Kidney epithelial cell (primary cell): ENCODE measurements around the gene PLAC1. TPM values are rescaled to one million over a fixed set of nuclear protein-coding genes. Genes with fewer than 3 reads are reported as not detected.

ENCODE experiments used
- DNase-seq: peaks from one replicate; pipeline ENCODE4 v3.0.0-alpha.2; 2010; ENCODE audit warnings: low read depth
- H3K27me3 ChIP-seq: 2 replicates; pipeline ENCODE4 v1.6.0; 2011; ENCODE audit warnings: low read length; ENCODE audit not compliant: control insufficient read depth, insufficient read depth
- H3K36me3 ChIP-seq: 2 replicates; pipeline ENCODE4 v1.5.1; 2011; ENCODE audit warnings: low read length; ENCODE audit not compliant: control insufficient read depth, insufficient read depth
- H3K4me3 ChIP-seq: 2 replicates; pipeline ENCODE4 v1.5.1; 2011; ENCODE audit warnings: low read depth, mild to moderate bottlenecking, control low read depth, low read length
- CTCF ChIP-seq: IDR thresholded peaks from 2 replicates; pipeline ENCODE4 v1.5.1; 2011; ENCODE audit warnings: mild to moderate bottlenecking, moderate library complexity, low read length, control low read depth, inconsistent platforms; ENCODE audit not compliant: insufficient read depth, poor library complexity, severe bottlenecking
- total RNA-seq: library from RNA; depleted of rRNA; stranded (reverse); fragments of >200 nt; gene quantifications from 2 replicates; pipeline ENCODE4 v1.2.3, GENCODE V29; 2015

PLAC1 gene
- total RNA-seq, 1 donor from 2014 or later = not detected

GRCh38 chrX:134613396-134613795 lies 44.9 kb downstream of the PLAC1 start:
- Histone ChIP-seq H3K4me3 (no peak overlapping the region), H3K36me3 (no peaks in the 10 kb centered on the region), H3K27me3 (no peaks in the 10 kb centered on the region)
- DNase-seq = no peak
- TF ChIP-seq CTCF = no peak

DNA sequence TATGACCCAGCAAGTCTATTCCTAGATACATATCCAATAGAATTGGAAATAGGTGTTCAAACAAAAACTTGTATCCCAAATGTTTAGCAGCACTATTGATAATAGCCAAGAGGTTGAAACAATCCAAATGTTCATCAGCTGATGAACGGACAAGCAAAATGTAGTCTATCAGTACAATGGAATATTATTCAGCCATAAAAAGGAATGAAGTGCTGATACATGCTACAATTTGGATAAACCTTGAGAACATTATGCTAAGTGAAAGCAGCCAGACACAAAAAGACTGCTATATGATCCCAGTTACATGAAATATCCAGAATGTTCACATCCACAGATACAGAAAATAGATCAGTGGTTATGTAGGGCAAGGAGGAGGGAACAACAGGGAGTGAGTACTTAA lies 50.1 kb downstream of the PLAC1 start:
- Histone ChIP-seq H3K36me3 (no peaks in the 10 kb centered on the region), H3K27me3 (no peaks in the 10 kb centered on the region), H3K4me3 (no peak overlapping the region)
- no peak for DNase-seq
- no peak for TF ChIP-seq CTCF

DNA sequence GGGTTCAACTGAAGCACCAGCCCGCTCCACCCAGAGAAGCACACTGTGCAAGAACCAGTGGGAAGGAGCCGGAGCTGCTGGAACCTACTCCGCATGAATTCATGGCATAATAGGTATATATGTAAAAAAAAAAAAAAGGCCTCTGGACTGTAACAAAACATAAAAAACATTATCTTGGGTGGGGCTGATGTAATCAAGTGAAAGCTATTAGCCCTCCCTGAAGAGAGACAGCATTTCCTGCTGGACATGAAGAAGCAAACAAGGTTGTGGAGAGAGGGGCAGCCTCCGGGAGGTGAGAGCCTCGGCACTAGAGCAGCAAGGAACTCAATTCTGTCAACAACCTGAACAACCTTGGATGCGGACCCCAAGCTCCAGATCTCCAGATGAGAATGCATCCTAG lies 50.7 kb downstream of the PLAC1 start:
- Histone ChIP-seq H3K27me3 (no peaks in the 10 kb centered on the region), H3K4me3 (no peak overlapping the region), H3K36me3 (no peaks in the 10 kb centered on the region)
- no peak for DNase-seq
- no peak for TF ChIP-seq CTCF

DNA sequence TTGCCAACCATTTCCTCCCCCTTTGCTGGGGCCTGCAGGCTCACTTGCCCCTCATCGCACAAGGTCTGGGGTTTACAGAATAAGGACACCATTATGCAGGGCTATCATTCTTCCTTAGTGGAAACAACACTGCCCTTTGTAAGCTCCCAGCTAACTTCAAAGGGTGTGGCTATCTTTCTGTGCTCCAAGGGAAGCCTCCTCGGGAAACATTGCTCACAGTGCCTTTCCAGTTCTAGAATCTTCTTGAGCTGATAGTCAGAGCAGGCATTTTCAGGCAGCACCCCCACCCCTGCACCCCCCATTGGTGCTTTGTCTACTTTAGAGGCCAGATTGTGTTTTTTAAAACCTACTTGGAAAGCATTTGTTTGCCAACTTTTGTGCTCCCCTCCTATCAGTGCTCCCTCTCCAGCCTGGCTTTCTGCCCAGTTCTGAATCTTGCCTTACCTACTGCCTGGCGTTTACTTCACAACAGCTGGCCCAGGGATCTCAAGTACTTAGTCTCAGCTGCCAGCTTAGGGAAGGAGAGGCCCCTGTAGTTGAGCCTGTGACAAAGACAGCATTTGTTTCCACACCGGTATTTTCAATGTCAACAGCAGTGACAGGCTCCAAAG lies 53.5 kb downstream of the PLAC1 start:
- H3K36me3 ChIP-seq = no peaks in the 10 kb centered on the region
- no peaks in the 10 kb centered on the region for H3K27me3 ChIP-seq
- no peak for DNase-seq
- no peak for TF ChIP-seq CTCF
- H3K4me3 ChIP-seq = no peak overlapping the region

DNA sequence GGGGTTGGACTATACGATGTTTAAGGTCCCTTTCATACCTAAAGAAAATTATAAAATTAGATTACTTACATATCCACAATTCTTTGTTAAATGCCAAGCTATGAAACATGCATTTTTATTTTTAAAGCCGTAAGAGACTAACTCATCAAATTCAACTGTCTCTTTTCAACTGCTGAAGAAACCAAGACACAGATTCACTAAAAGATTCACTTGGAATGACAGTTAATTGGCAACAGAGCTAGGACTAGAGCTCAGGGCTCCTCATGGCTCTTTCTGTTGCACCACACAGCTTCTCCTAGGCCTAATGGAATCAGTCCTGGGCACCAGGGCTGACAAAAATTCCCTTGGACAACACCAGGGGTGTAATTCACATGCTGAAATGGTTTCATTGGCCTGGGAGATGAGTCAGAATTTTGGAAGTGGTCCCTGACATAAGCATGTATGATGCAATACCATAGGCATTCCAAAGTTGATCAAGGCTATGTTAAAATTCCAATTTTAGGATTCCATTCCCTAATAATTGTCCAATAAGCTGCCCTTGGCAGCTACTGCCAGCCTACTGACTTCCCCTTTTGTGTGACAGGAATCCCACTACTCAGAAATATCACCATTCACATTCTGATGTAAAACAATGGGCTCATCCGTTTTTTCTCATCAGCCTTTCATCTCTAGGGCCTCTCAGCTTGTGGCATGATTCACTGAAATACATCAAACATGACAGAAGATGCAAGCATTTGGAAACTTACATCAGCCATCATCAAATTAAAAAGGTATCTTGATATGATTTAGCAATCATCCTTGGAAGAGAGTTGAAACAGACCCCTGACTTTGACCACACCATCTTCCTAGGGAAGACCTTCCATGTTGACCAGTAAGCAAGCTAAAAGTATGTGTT lies 54.2 kb downstream of the PLAC1 start:
- Histone ChIP-seq H3K4me3 (no peak overlapping the region), H3K27me3 (no peaks in the 10 kb centered on the region), H3K36me3 (no peaks in the 10 kb centered on the region)
- TF ChIP-seq CTCF = no peak
- DNase-seq = no peak

- no peak for TF ChIP-seq CTCF
- no peaks in the 10 kb centered on the region for H3K27me3 ChIP-seq
- no peaks in the 10 kb centered on the region for H3K36me3 ChIP-seq
- no peak overlapping the region for H3K4me3 ChIP-seq
- DNase-seq = no peak
Observed at GRCh38 chrX:134602410-134602809, 55.9 kb downstream of the PLAC1 start.
